Astrocyte (in vitro differentiated cells and primary cell): ENCODE results near the gene SSBP3.

ENCODE experiments used
- CTCF ChIP-seq: IDR thresholded peaks from 2 replicates; pipeline ENCODE4 v1.5.1; 2011; ENCODE audit warnings: low read depth, mild to moderate bottlenecking, inconsistent platforms, low read length, moderate library complexity; ENCODE audit not compliant: insufficient read depth
- EZH2 ChIP-seq: IDR thresholded peaks from 2 replicates; pipeline ENCODE4 v1.6.1; 2012; ENCODE audit warnings: mild to moderate bottlenecking, low read length, inconsistent platforms; ENCODE audit not compliant: insufficient read depth

- TF ChIP-seq CTCF (no peak), EZH2 (no peak)
Measured at GRCh38 chr1:54328066-54328636, 78.0 kb downstream of the SSBP3 start.
